NB4 (cell line): ENCODE measurements around the gene DDC.

ENCODE experiments used
- DNase-seq: peaks from one replicate; pipeline ENCODE4 v3.0.0; 2010; ENCODE audit warnings: low read depth
- H3K4me3 ChIP-seq: one replicate; pipeline ENCODE4 v1.5.1; 2011; ENCODE audit warnings: mild to moderate bottlenecking, low read depth, low read length, moderate library complexity
- CTCF ChIP-seq: IDR thresholded peaks from one replicate; pipeline ENCODE4 v1.5.1; 2012; ENCODE audit warnings: low read depth, low read length
- MAX ChIP-seq: IDR thresholded peaks from 2 replicates; pipeline ENCODE4 v1.6.1; 2011; ENCODE audit warnings: low read depth, low read length
- MYC ChIP-seq: IDR thresholded peaks from 2 replicates; pipeline ENCODE4 v1.6.1; 2011; ENCODE audit warnings: low read depth, low read length
- POLR2A ChIP-seq: IDR thresholded peaks from 2 replicates; pipeline ENCODE4 v1.6.1; 2011; ENCODE audit warnings: mild to moderate bottlenecking; ENCODE audit not compliant: insufficient read length; ENCODE audit errors: extremely low read depth

DDC gene

GRCh38 chr7:50477640-50478039, 87.6 kb downstream of the DDC start:
- TF ChIP-seq MAX (no peak), CTCF (no peak), MYC (no peak), POLR2A (no peak)
- DNase-seq = no peak
- no peak overlapping the region for H3K4me3 ChIP-seq

DNA sequence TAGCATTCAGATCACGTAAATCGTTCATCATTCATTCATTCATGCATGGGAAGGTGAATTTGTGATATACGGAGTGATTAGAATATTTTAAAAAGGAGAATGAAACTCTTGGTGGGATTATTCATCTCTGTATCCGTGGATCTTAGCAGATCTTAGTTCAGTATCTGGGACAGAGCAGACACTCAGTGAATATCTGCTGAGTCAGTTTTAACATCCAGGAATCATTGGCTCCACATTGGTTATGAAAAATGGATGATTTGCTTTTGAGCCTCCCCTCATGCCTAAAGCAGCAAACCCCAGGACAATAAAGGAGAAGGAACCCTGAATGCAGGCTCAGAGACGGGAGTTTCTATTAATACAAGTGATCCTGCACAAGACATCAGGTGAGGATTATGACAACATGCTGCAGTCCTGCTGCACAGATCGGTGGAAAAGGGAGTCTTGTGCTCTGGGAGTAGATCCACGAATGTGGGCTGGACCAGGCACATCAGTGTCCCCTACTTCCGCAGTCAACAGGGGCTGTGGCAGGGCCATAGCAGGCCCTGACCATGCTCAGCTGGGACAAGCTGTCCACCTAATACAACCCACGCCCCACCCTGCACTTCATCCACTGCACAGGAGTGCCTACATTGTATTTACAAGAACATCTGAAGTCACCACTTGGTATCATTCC, 88.1 kb downstream of the DDC start:
- DNase-seq = no peak
- TF ChIP-seq MYC = no peak
- no peak for TF ChIP-seq CTCF
- TF ChIP-seq POLR2A = no peak
- no peak for TF ChIP-seq MAX
- H3K4me3 ChIP-seq = no peak overlapping the region

GRCh38 chr7:50475340-50475739, 89.9 kb downstream of the DDC start:
- no peak overlapping the region for H3K4me3 ChIP-seq
- DNase-seq = no peak
- TF ChIP-seq CTCF (no peak), POLR2A (no peak), MYC (no peak)

- TF ChIP-seq CTCF (no peak), MYC (no peak), MAX (no peak), POLR2A (no peak)
- no peak overlapping the region for H3K4me3 ChIP-seq
- no peak for DNase-seq
Observed at GRCh38 chr7:50474382-50475160, 90.6 kb downstream of the DDC start.

GRCh38 chr7:50473531-50473930, 91.7 kb downstream of the DDC start:
- TF ChIP-seq POLR2A = no peak
- no peak for TF ChIP-seq MAX
- no peak for TF ChIP-seq CTCF
- TF ChIP-seq MYC = no peak
- no peak for DNase-seq
- no peak overlapping the region for H3K4me3 ChIP-seq
